HepG2 (cell line): Measurements from ENCODE around the gene EFCAB8. TPM values are rescaled to one million over a fixed set of nuclear protein-coding genes. Genes with fewer than 3 reads are reported as not detected.

Source experiments
- EEA1 ChIP-seq: sonication (generic); formaldehyde crosslinking; IDR thresholded peaks from 2 replicates; pipeline ENCODE4 v1.5.1; 2020; ENCODE audit warnings: mild to moderate bottlenecking, missing genetic modification reagents, borderline replicate concordance
- EHMT2 ChIP-seq: fragments of 200-600 bp; sonication (generic); IDR thresholded peaks from 2 replicates; pipeline ENCODE4 v1.7.0; 2017; ENCODE audit warnings: antibody characterized with exemption, low read depth, low read length, borderline replicate concordance
- FOXM1 ChIP-seq: sonication (generic); formaldehyde crosslinking; IDR thresholded peaks from 2 replicates; pipeline ENCODE4 v1.5.0; 2020; ENCODE audit warnings: missing genetic modification reagents
- MXD1 ChIP-seq: sonication (generic); formaldehyde crosslinking; IDR thresholded peaks from 2 replicates; pipeline ENCODE4 v1.4.0; 2020; ENCODE audit warnings: mild to moderate bottlenecking, missing genetic modification reagents
- NFE2L2 ChIP-seq: fragments of 150-350 bp; IDR thresholded peaks from 2 replicates; pipeline ENCODE4 v1.6.1; 2014; ENCODE audit warnings: low read length
- POGZ ChIP-seq: sonication (generic); formaldehyde crosslinking; IDR thresholded peaks from 2 replicates; pipeline ENCODE4 v1.4.0; 2020; ENCODE audit warnings: mild to moderate bottlenecking, missing genetic modification reagents
- RBM39 ChIP-seq: fragments of 200-400 bp; formaldehyde crosslinking; IDR thresholded peaks from one replicate; pipeline ENCODE4 v1.6.1; 2018; ENCODE audit warnings: antibody characterized with exemption, mild to moderate bottlenecking, low read depth, low read length; ENCODE audit not compliant: poor library complexity, severe bottlenecking
- SNAI1 ChIP-seq: sonication (generic); formaldehyde crosslinking; IDR thresholded peaks from 2 replicates; pipeline ENCODE4 v1.5.0; 2020; ENCODE audit warnings: mild to moderate bottlenecking, missing genetic modification reagents, borderline replicate concordance
- ZBED4 ChIP-seq: sonication (generic); formaldehyde crosslinking; IDR thresholded peaks from 2 replicates; pipeline ENCODE4 v1.4.0; 2020; ENCODE audit warnings: missing genetic modification reagents, borderline replicate concordance
- ZNF558 ChIP-seq: sonication (generic); formaldehyde crosslinking; IDR thresholded peaks from 2 replicates; pipeline ENCODE4 v1.9.0; 2022; ENCODE audit warnings: mild to moderate bottlenecking, missing genetic modification reagents, borderline replicate concordance
- ZNF687 ChIP-seq: sonication (generic); formaldehyde crosslinking; IDR thresholded peaks from 2 replicates; pipeline ENCODE4 v1.5.1; 2020; ENCODE audit warnings: mild to moderate bottlenecking, missing genetic modification reagents, moderate library complexity
- ZNF775 ChIP-seq: sonication (generic); formaldehyde crosslinking; IDR thresholded peaks from 2 replicates; pipeline ENCODE4 v1.4.0; 2020; ENCODE audit warnings: missing genetic modification reagents, mild to moderate bottlenecking, moderate library complexity, borderline replicate concordance
- polyA plus RNA-seq, 8 experiments: library from polyadenylated mRNA; depleted of rRNA in 3 of 8; stranded (reverse) in 7 of 8; unstranded in 1 of 8; fragments of >200 nt; fragmentation: Illumina TruSeq in 4 of 8; extraction: Trizol in 4 of 8; gene quantifications; 2 replicates each; pipeline versions ENCODE4 v1.2.1 to v1.2.3, GENCODE V29; 2011 to 2016; ENCODE audit warnings: low read depth in 4 of 8, missing spikeins in 1 of 8, mixed read lengths in 1 of 8; ENCODE audit not compliant: insufficient read depth in 1 of 8
- total RNA-seq, 5 experiments: library from RNA; depleted of rRNA; stranded (reverse); fragments of >200 nt; fragmentation: Illumina TruSeq; extraction: Trizol; gene quantifications; 2 replicates each; pipeline ENCODE4 v1.2.3, GENCODE V29; 2016; ENCODE audit warnings: low read depth in 1 of 5

EFCAB8 gene
- total and polyA plus RNA-seq, 2 of the 13 experiments (the other 11 are each of a cell fraction or from before 2014, with no cell fraction given): 0.15 to 0.22 TPM

GRCh38 chr20:33005908-33006775 is 147.4 kb downstream of the EFCAB8 start (continued):
- TF ChIP-seq ZNF558 (no peak), POGZ (CRISPR knock-in tag) (peak; percentile 87), ZNF687 (CRISPR knock-in tag) (peak; percentile 94), MXD1 (CRISPR knock-in tag) (0 out of 2 replicates have a peak, but pooled peaks have one; percentile 52), SNAI1 (CRISPR knock-in tag) (no peak; the same call in 1 of the 2 replicates), RBM39 (peak; percentile 65), FOXM1 (CRISPR knock-in tag) (no peak), EHMT2 (peak; percentile 74; the same call in 1 of the 2 replicates), EEA1 (CRISPR knock-in tag) (peak; percentile 39; the same call in 1 of the 2 replicates), ZBED4 (CRISPR knock-in tag) (peak; percentile 93), ZNF775 (CRISPR knock-in tag) (no peak), NFE2L2 (no peak)
